ENCODE results near the gene TSGA10IP.
A peak's percentile ranks its signal among the peaks of the same experiment; 100 is the strongest.

Gene TSGA10IP

GRCh38 chr11:65977621-65978390 lies 32.5 kb downstream of the TSGA10IP start:
- no peak for DNase-seq (ENCODE audit: low read depth)

- DNase-seq (ENCODE audit: low read depth): no peak
These were observed 33.3 kb downstream of the TSGA10IP start for GRCh38 chr11:65978391-65979238.

- DNase-seq (ENCODE audit: low read depth): no peak
These were observed 34.0 kb downstream of the TSGA10IP start for GRCh38 chr11:65979261-65979759.

GRCh38 chr11:65981101-65981740 lies 35.9 kb downstream of the TSGA10IP start:
- DNase-seq (ENCODE audit: low read depth): no peak

GRCh38 chr11:65981972-65982823 lies 36.9 kb downstream of the TSGA10IP start:
- no peak for DNase-seq (ENCODE audit: low read depth)

GRCh38 chr11:65982824-65983588 lies 37.7 kb downstream of the TSGA10IP start:
- DNase-seq (ENCODE audit: low read depth): no peak

GRCh38 chr11:65983589-65983987 lies 38.3 kb downstream of the TSGA10IP start:
- DNase-seq (ENCODE audit: low read depth): no peak

- DNase-seq (ENCODE audit: low read depth): no peak
These were observed 42.1 kb downstream of the TSGA10IP start for GRCh38 chr11:65987336-65987735.

GRCh38 chr11:65988791-65989592 lies 43.7 kb downstream of the TSGA10IP start:
- DNase-seq (ENCODE audit: low read depth): peak; percentile 78

- DNase-seq (ENCODE audit: low read depth): no peak
These were observed 46.8 kb downstream of the TSGA10IP start for GRCh38 chr11:65992056-65992455.

GRCh38 chr11:65997286-65997685 lies 52.0 kb downstream of the TSGA10IP start:
- DNase-seq (ENCODE audit: low read depth): no peak

- peak; percentile 93 for DNase-seq (ENCODE audit: low read depth)
These were observed 56.8 kb downstream of the TSGA10IP start, which contains the start of the genes BANF1 and EIF1AD for GRCh38 chr11:66001942-66002647. Gene BANF1, plus strand, starts transcription at chr11:66002503. Its CDS starts 748 bp downstream, at chr11:66003251. Gene EIF1AD, minus strand, starts transcription at chr11:66002157. Its CDS starts 1,768 bp downstream, at chr11:66000389.

- no peak for DNase-seq (ENCODE audit: low read depth)
These were observed 57.5 kb downstream of the TSGA10IP start for GRCh38 chr11:66002648-66003225.

- DNase-seq (ENCODE audit: low read depth): no peak
These were observed 58.0 kb downstream of the TSGA10IP start for GRCh38 chr11:66003291-66003690.

GRCh38 chr11:66004186-66004585 lies 58.9 kb downstream of the TSGA10IP start:
- no peak for DNase-seq (ENCODE audit: low read depth)

- no peak for DNase-seq (ENCODE audit: low read depth)
These were observed 61.0 kb downstream of the TSGA10IP start for GRCh38 chr11:66006134-66006890.

- no peak for DNase-seq (ENCODE audit: low read depth)
These were observed 61.6 kb downstream of the TSGA10IP start for GRCh38 chr11:66006891-66007176.

GRCh38 chr11:66007201-66007634 lies 61.9 kb downstream of the TSGA10IP start:
- no peak for DNase-seq (ENCODE audit: low read depth)
